Raji (cell line): ENCODE results near the gene PGRMC2.

ENCODE experiments used
- POLR2A ChIP-seq: IDR thresholded peaks from 2 replicates; pipeline ENCODE4 v1.6.1; 2011; ENCODE audit warnings: low read depth, low read length, control low read depth; ENCODE audit not compliant: insufficient read depth

Gene PGRMC2

GRCh38 chr4:128287871-128288688 lies 467 bp upstream of the PGRMC2 start:
- peak; percentile 89 for TF ChIP-seq POLR2A

GRCh38 chr4:128286474-128287058 lies 1.0 kb downstream of the PGRMC2 start:
- no peak; the same call in 1 of the 2 replicates for TF ChIP-seq POLR2A

GRCh38 chr4:128285085-128285997 lies 2.3 kb downstream of the PGRMC2 start:
- TF ChIP-seq POLR2A: no peak

GRCh38 chr4:128284317-128284716 lies 3.3 kb downstream of the PGRMC2 start:
- no peak for TF ChIP-seq POLR2A

- TF ChIP-seq POLR2A: no peak
Observed at GRCh38 chr4:128283071-128283470, 4.5 kb downstream of the PGRMC2 start.

- no peak for TF ChIP-seq POLR2A
Observed at GRCh38 chr4:128282516-128282915, 5.1 kb downstream of the PGRMC2 start.

GRCh38 chr4:128281354-128281753 lies 6.3 kb downstream of the PGRMC2 start:
- TF ChIP-seq POLR2A: no peak

- no peak for TF ChIP-seq POLR2A
Observed at GRCh38 chr4:128279624-128280225, 7.9 kb downstream of the PGRMC2 start.

GRCh38 chr4:128277856-128278255 lies 9.8 kb downstream of the PGRMC2 start:
- no peak for TF ChIP-seq POLR2A

GRCh38 chr4:128275346-128275745 lies 12.3 kb downstream of the PGRMC2 start:
- no peak for TF ChIP-seq POLR2A

- TF ChIP-seq POLR2A: no peak
Observed at GRCh38 chr4:128271551-128271950, 16.1 kb downstream of the PGRMC2 start.

GRCh38 chr4:128268970-128269369 lies 18.6 kb downstream of the PGRMC2 start:
- TF ChIP-seq POLR2A: no peak

- no peak for TF ChIP-seq POLR2A
Observed at GRCh38 chr4:128267745-128268144, 19.9 kb downstream of the PGRMC2 start.

- TF ChIP-seq POLR2A: no peak
Observed at GRCh38 chr4:128256539-128256938, 31.1 kb downstream of the PGRMC2 start.

- TF ChIP-seq POLR2A: no peak
Observed at GRCh38 chr4:128255906-128256305, 31.7 kb downstream of the PGRMC2 start.
